NOMO-1 treated with DMSO at 0.1 percent for 48 hours (cell line): ENCODE results near the gene SEZ6.
"Not testable (repeated sequence)": the region's sequence is repeated elsewhere in the genome, so short reads cannot be mapped to it uniquely, and the experiment has no call there.

Source experiments
- DNase-seq: peaks from one replicate; lab custom pipeline; 2025; ENCODE audit not compliant: unreplicated experiment; lab: John Stamatoyannopoulos, UW

SEZ6 gene

GRCh38 chr17:28941251-28941650 lies 64.6 kb downstream of the SEZ6 start:
- no peak for DNase-seq

- no peak for DNase-seq
Measured at GRCh38 chr17:28940675-28941074, 65.2 kb downstream of the SEZ6 start.

GRCh38 chr17:28940142-28940541 lies 65.7 kb downstream of the SEZ6 start:
- no peak for DNase-seq

DNA sequence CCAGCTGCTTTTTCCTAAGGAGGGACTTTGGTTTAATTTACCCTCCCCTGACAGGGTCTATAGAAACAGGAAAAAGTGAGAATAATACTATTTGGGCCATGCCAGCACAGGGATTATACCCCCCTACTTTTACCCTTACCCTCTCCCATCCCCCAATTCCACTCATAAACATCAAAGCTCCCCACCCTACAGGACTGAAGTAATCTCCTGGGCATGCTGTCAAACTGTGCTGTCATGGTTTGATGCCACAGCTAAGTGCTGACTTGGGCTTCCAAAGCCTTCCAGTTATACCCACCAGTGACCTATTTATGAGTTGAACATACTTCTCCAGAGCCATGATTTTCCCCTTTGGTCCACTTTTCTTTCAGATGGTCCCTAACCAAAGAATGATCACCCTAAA lies 67.3 kb downstream of the SEZ6 start:
- no peak for DNase-seq

- DNase-seq, result peak; percentile 65
Measured at GRCh38 chr17:28937044-28937729, 68.6 kb downstream of the SEZ6 start.

GRCh38 chr17:28935744-28936460 lies 69.9 kb downstream of the SEZ6 start:
- no peak for DNase-seq

DNA sequence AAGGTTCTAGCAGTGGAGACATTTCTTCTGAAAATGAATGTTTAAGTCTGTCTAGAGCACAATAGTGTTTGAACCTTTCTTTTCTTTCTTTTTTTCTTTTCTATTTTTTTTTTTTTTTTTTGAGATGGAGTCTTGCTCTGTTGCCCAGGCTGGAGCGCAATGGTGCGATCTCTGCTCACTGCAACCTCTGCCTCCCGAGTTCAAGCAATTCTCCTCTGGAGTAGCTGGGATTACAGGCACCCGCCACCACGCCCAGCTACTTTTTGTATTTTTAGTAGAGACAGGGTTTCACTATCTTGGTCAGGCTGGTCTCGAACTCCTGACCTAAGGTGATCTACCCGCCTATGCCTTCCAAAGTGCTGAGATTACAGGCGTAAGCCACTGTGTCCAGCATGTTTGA lies 71.3 kb downstream of the SEZ6 start:
- not testable (repeated sequence) for DNase-seq

DNA sequence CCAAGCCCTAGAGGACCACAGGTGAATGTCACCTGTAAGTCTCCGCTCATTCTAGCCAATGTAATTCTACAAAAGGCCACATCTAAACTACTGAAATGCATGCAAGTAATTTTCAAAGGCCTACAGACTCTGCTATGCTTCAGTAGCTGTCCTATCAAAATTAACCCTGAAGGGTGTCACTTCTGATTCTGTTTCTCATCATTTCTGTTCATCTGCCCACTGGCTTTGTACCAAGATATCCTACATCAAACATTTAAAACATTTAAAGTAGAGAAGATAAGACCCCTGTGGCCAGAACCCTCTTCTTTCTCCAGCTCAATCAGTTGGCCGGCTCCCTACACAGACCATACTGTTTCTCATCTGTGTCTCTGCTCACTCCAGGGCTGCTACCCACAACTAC lies 76.0 kb downstream of the SEZ6 start:
- DNase-seq, result no peak

DNA sequence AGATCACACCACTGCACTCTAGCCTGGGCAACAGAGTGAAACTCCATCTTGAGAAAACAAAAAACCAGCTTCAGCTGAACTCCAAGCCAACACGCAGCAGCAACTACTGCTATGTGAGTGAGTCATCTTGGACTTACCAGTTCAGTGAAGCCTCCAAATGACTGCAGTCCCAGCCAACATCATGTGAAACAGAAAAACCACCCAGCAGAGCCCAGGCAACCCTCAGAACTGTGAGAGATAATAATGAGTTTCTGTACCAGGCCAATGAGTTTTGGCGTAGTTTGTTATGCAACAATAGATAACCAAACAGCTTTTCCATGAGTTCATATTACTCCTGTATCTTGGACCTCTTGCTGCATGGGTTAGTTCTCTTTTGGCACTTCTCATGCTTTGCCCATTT lies 77.8 kb downstream of the SEZ6 start:
- DNase-seq, result no peak

DNA sequence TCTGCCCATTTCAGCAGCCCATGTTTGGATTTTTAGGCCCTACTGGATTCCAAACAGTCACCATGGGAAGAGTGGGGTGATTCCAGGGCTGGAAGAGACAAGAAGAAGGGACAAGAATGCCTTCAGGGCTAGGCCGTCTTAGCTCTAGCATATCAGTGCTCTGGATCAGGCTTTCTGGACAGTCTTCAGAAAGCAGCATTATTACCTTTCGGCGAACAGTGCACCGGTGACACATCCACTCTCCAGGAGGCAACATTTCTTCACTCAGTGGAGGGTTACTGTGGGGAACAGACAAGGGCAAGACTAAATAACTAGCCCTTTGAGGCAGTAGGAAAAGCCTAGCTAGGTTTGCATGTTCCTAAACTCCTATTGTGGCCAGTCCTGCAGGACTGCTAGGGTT lies 79.0 kb downstream of the SEZ6 start:
- no peak for DNase-seq

GRCh38 chr17:28926366-28926765 lies 79.5 kb downstream of the SEZ6 start:
- DNase-seq, result peak; percentile 79

GRCh38 chr17:28925912-28926365 lies 79.9 kb downstream of the SEZ6 start:
- DNase-seq, result peak; percentile 92

DNA sequence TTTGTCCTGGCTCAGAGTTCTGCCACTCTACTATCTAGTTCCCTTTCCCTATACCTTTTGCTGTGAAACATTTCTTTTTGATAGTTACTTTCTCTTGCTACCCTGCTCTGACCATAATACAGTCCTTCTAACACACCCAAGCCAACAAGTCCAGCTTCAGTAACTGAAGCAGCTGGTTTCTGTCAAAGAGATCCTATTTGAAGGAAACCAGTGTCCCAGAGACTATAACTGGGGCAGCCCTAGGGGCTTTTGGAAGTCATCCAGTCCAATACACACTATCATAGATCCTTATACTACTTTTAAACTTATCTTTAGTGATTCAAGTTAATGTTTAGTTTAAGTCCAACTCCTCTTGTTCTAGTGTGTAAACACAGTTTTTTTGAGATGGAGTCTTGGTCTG lies 85.6 kb downstream of the SEZ6 start:
- DNase-seq, result no peak

GRCh38 chr17:28918295-28918694 lies 87.5 kb downstream of the SEZ6 start:
- no peak for DNase-seq

- DNase-seq, result no peak
Measured at GRCh38 chr17:28917465-28917864, 88.4 kb downstream of the SEZ6 start.

DNA sequence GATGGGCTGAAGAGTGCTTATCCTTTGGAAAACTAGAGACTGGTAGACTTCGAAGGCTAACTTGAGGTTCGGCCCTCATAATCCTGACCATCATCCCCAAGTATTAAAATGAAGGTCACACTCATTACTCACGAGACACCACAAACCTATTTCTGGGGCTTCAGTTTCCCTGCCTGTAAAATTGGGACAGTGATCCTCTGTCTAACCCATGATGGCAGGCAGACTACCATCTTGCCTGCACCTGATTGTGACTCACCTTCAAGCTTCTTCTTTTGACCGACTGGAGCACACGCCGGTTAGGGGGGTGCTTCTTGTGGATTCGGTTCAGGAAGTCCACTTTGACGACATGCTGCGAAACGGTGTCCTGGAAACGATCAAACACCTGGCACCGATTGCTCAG lies 88.8 kb downstream of the SEZ6 start:
- DNase-seq, result no peak

DNA sequence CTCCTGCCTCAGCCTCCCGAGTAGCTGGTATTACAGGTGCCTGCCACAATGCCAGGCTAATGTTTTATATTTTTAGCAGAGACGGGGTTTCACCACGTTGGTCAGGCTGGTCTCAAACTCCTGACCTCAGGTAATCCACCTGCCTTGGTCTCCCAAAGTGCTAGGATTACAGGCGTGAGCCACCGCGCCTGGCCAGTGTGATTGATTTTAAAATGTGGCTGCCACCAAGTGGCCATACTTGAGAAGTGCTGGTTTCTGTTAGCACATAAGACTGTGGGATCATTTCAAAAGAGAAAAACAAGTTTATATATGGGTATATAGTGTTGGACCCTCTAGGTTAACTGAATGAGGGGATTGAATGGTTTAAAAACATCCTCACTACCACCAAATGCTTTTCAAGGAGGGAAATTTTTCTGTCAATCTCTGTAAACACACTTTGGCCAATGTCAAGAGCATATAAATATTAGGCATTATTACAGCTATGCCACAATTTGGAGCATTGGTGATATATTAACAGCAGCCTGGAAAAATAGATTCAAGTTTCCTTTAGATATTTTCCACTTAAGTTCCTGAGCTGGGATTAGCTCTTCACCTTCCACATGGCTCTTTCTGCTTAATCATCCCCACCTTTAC lies 89.4 kb downstream of the SEZ6 start:
- no peak for DNase-seq

DNA sequence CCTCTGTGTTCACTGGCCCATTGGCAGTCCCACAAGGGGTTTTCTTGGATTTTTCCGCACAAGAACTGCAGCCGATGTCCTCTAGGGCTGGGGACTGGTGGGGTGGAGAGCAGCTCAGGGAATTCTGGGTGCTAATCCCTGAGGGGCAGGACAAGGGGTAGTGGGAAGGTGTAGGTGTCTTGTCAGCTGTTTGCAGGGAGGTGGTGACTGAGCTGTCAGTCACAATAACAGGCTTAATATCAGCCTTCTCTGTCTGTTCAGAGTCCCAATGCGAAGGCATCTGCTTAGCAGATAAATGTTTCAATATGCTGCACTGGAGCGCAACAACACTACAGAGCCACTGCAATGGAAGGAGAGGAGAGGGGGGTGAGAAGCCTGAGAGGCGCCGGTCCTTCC lies 92.9 kb downstream of the SEZ6 start:
- no peak for DNase-seq

GRCh38 chr17:28912281-28912937 lies 93.4 kb downstream of the SEZ6 start:
- DNase-seq, result no peak

- no peak for DNase-seq
Measured at GRCh38 chr17:28911411-28912045, 94.3 kb downstream of the SEZ6 start.

- DNase-seq, result no peak
Measured at GRCh38 chr17:28910534-28910933, 95.3 kb downstream of the SEZ6 start.
